Right forelimb (tissue), 1 donor: ENCODE measurements around the gene FBXW4.

Experiments used
- DNase-seq: peaks from one replicate; pipeline ENCODE4 v3.0.0-alpha.2; 2018

FBXW4 gene

GRCh38 chr10:101695404-101695890, 477 bp upstream of the FBXW4 start:
- DNase-seq: no peak

GRCh38 chr10:101693978-101694673, 844 bp downstream of the FBXW4 start:
- peak; percentile 81 for DNase-seq

GRCh38 chr10:101693651-101693977, 1.4 kb downstream of the FBXW4 start:
- DNase-seq: peak; percentile 52

- no peak for DNase-seq
Measured at GRCh38 chr10:101691081-101691480, 3.9 kb downstream of the FBXW4 start.

GRCh38 chr10:101690461-101690860, 4.5 kb downstream of the FBXW4 start:
- DNase-seq: no peak

- no peak for DNase-seq
Measured at GRCh38 chr10:101687071-101687658, 7.8 kb downstream of the FBXW4 start.

GRCh38 chr10:101686133-101686925, 8.6 kb downstream of the FBXW4 start:
- no peak for DNase-seq

- DNase-seq: no peak
Measured at GRCh38 chr10:101684782-101685181, 10.2 kb downstream of the FBXW4 start.

GRCh38 chr10:101683276-101683675, 11.7 kb downstream of the FBXW4 start:
- no peak for DNase-seq

- DNase-seq: no peak
Measured at GRCh38 chr10:101682172-101682825, 12.7 kb downstream of the FBXW4 start.

GRCh38 chr10:101676565-101676964, 18.4 kb downstream of the FBXW4 start:
- DNase-seq: no peak

- no peak for DNase-seq
Measured at GRCh38 chr10:101675115-101675514, 19.9 kb downstream of the FBXW4 start.

GRCh38 chr10:101672536-101672935, 22.4 kb downstream of the FBXW4 start:
- DNase-seq: no peak

GRCh38 chr10:101671453-101671852, 23.5 kb downstream of the FBXW4 start:
- DNase-seq: no peak

- no peak for DNase-seq
Measured at GRCh38 chr10:101670635-101671034, 24.3 kb downstream of the FBXW4 start.

GRCh38 chr10:101669181-101669580, 25.8 kb downstream of the FBXW4 start:
- DNase-seq: no peak

GRCh38 chr10:101668566-101668965, 26.4 kb downstream of the FBXW4 start:
- DNase-seq: no peak

- DNase-seq: no peak
Measured at GRCh38 chr10:101666083-101666482, 28.9 kb downstream of the FBXW4 start.

GRCh38 chr10:101663097-101663496, 31.9 kb downstream of the FBXW4 start:
- no peak for DNase-seq

- no peak for DNase-seq
Measured at GRCh38 chr10:101660256-101660655, 34.7 kb downstream of the FBXW4 start.

GRCh38 chr10:101658975-101659374, 36.0 kb downstream of the FBXW4 start:
- no peak for DNase-seq

- DNase-seq: no peak
Measured at GRCh38 chr10:101656890-101657289, 38.1 kb downstream of the FBXW4 start.

- no peak for DNase-seq
Measured at GRCh38 chr10:101655570-101655969, 39.4 kb downstream of the FBXW4 start.
